Muscle layer of duodenum (tissue), 2 donors: ENCODE results near the gene IQSEC3.
"Not testable (repeated sequence)": the region's sequence is repeated elsewhere in the genome, so short reads cannot be mapped to it uniquely, and the experiment has no call there.

Experiments
- H3K27ac ChIP-seq: one replicate; pipeline ENCODE4 v1.7.0; 2013; ENCODE audit warnings: mild to moderate bottlenecking, low read length
- H3K27me3 ChIP-seq: one replicate; pipeline ENCODE4 v1.7.0; 2013; ENCODE audit warnings: low read depth, mild to moderate bottlenecking, control low read depth, low read length
- H3K36me3 ChIP-seq, 2 donors: one replicate each; pipeline ENCODE4 v1.7.0; 2013; ENCODE audit warnings: low read length in 2 of 2, control low read depth in 1 of 2, mild to moderate bottlenecking in 1 of 2; ENCODE audit not compliant: insufficient read depth in 2 of 2, control insufficient read depth in 1 of 2
- H3K4me1 ChIP-seq, 2 donors: one replicate each; pipeline ENCODE4 v1.7.0; 2013; ENCODE audit warnings: low read length in 2 of 2, mild to moderate bottlenecking in 2 of 2, control low read depth in 1 of 2, moderate library complexity in 1 of 2; ENCODE audit not compliant: insufficient read depth in 2 of 2, control insufficient read depth in 1 of 2
- H3K4me3 ChIP-seq, 2 donors: one replicate each; pipeline ENCODE4 v1.7.0; 2013; ENCODE audit warnings: low read length in 2 of 2, low read depth in 1 of 2, mild to moderate bottlenecking in 1 of 2
- H3K9me3 ChIP-seq, 2 donors: one replicate each; pipeline ENCODE4 v1.7.0; 2013; ENCODE audit warnings: low read length in 2 of 2, control low read depth in 1 of 2, mild to moderate bottlenecking in 1 of 2; ENCODE audit not compliant: control insufficient read depth in 1 of 2
- donor health status: healthy.

The IQSEC3 gene

DNA sequence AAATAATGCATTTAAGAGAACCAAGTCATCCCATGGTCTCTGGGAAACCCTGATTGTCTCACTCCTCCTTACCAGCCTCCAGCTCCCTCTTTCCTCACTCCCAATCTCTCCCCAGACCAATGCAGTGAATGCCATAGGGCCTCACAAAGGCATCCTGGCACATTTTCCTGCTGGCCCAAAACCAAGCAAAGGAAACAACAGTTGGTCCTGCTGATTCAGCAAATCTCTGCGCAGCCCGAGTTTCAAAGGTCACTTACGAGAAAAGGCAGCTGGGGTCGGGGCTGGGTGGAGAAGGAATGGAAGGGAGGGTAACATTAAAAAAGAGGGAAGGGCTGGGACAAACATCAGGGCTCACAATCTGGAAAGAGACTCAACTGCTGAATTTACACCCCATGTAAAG is 5.5 kb downstream of the IQSEC3 start:
- H3K4me3 ChIP-seq, H3K36me3 ChIP-seq, H3K27me3 ChIP-seq, H3K4me1 ChIP-seq, H3K27ac ChIP-seq, H3K9me3 ChIP-seq: not testable (repeated sequence)

DNA sequence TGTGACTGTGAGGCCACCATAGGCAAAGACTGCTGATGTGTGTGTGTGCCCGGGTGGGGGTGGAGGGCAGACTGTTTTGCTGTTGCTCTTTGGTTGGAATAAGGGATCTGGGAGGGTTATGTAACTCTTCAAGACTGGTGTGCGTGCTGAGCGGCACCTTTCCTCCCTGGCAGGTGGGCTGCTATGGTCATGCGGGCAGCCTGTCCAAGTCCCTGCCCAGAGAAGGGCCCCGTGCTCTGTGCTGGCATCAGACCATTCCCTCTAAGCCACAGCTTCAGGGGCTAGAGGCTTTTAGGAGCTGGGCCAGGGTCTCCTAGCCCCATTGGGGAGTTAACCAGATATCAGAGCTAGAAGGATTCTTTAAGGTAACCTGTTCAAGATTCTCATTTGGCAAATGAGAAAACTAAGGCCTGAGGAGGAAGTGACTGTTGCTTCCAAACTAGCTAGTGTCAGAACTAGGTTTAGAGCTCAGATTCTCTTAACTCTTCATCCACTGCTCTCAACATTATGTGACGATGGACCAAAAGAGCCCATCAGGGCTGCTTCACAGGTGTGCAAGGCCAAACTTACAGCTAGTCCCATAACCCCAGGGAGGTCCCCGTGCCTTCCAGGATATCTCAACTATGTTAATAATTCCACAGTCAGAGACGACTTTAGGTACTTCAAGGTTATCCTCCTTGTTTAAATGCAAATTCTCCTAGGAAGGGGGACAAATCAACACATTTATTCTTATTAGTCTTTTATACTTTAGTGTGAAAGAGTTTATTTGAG is 8.0 kb downstream of the IQSEC3 start:
- H3K27me3 ChIP-seq, result peaks cover 10% of the 10 kb centered on the region
- not testable (repeated sequence) for H3K36me3 ChIP-seq, H3K27ac ChIP-seq, H3K9me3 ChIP-seq, H3K4me1 ChIP-seq, H3K4me3 ChIP-seq

DNA sequence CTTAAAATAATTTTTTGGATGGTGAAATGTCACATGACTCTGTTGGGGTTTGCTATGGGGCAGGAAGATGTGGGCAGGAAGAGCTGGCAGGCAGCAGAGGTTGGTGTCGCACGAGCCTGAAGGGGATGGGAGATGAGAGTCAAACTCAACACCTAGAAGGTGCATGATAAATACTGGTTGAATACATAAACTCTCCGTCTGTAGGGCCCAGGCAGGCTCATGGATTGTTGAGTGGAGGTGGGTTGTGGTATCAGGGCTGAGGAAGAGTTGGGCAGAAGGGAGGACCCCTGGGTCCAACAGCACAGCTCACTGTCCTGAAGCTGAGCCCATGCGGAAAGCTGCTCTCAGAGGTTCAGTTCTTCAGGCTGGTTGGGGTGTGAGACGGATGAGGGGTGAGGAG is 9.0 kb downstream of the IQSEC3 start:
- H3K9me3 ChIP-seq, H3K36me3 ChIP-seq, H3K4me3 ChIP-seq, H3K27ac ChIP-seq, H3K4me1 ChIP-seq: not testable (repeated sequence)
- H3K27me3 ChIP-seq, result peaks cover 13% of the 10 kb centered on the region

DNA sequence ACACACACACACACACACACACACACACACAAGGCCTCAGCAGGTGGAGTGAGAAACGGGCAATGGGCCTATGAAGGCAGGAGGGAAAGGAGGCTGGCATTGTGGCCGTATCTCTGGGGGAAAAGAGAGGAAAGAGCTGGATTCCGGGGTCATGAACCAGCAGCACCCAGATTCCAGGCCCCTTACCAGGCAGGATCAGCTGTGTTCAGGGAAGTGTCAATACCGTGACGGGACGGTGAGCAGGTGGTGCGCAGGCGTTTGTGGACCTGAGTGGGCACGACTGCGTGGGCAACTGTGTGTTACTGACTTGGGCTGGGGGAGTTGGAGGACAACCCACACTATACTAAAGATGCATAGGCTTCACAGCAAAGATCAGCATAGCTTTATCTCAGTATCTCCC is 9.5 kb downstream of the IQSEC3 start:
- not testable (repeated sequence) for H3K4me3 ChIP-seq, H3K27ac ChIP-seq, H3K4me1 ChIP-seq, H3K9me3 ChIP-seq, H3K36me3 ChIP-seq
- H3K27me3 ChIP-seq, result peaks cover 18% of the 10 kb centered on the region

DNA sequence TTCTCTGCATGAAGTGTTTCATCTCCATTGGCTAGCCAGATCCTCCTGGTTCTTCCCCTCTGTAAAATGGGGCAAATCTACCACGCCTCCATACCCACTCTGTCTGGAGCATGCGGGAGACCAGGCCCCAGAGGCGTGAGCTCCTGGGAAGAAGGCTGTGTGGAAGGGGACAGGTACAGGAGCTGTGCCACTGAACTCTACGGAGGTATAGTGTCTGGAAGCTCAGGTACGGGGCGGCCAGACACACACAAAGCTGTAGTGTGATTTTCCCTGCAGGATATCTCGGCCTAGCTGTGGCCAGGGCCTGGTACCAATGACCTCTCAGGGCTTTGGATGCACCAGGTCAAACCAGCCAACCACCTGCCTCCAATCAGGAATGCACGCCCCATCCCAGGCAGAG is 10.0 kb downstream of the IQSEC3 start:
- H3K9me3 ChIP-seq, H3K27ac ChIP-seq: not testable (repeated sequence)
- peaks cover 22% of the 10 kb centered on the region for H3K27me3 ChIP-seq

DNA sequence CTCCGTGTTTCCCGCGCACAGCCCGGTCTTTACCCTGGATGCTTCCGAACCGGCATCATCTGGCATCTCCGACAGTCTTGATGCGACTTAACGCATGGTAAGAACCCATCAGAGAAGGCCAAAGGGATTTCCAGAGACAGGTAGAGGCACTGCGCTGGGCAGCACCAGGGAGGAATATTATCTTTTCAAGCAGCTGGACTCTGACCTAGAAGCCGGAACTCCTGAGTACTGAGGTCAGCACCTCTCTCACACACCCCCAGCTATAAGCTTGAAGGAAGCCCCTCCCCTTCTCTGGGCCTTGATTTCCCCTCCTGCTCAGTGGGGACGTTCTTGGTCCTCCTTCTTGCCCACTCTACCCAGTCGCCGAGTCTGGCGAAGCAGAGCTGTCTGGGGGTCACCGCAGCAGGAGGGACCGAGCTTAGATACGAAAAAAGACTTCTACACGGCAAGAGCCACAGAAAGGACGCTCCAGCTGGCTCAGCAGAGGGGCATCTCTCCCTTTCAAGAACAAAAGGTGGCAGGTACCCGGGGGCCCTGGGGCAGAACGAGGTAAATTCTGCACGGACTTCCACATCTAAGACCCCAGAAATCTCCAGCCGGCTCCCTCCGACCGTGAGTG is 10.6 kb downstream of the IQSEC3 start:
- H3K4me3 ChIP-seq, H3K27ac ChIP-seq, H3K4me1 ChIP-seq, H3K9me3 ChIP-seq, H3K36me3 ChIP-seq: not testable (repeated sequence)
- H3K27me3 ChIP-seq, result peaks cover 22% of the 10 kb centered on the region

More for the DNA sequence above, 10.0 kb downstream of the IQSEC3 start:
- H3K4me1 ChIP-seq, H3K36me3 ChIP-seq, H3K4me3 ChIP-seq: not testable (repeated sequence)

DNA sequence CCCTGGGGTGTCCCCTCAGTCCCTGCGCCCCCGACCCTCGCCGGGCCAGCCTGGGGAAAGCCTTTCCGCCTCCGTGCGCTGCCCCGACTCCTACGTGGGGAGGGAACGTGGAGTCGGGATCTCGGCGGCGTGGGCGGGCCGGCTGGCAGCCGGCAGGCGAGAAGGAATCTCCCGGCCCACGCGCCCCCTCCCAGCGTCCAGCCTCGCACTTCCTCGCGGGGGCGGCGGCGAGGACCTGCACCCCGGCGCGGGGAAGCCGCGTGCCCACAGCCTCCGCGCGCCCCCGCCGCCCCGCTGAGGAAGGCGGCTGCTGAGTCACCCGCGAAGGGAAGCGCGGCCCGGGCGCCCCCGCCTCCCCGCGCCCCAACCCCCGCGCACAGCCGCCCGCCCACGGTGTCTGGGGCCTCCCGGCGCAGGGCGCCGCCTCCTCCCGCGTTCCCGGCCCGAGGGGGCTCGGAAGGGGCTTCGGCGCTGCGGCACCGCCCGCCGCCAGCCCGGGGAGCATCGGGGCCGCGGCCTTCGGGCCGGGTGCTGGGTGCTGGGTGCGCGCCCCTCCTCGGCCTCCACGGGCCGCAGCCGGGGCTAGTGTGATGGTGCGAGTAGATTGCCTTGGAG is 11.3 kb downstream of the IQSEC3 start:
- H3K27me3 ChIP-seq, result peaks cover 22% of the 10 kb centered on the region
- H3K36me3 ChIP-seq, H3K4me3 ChIP-seq, H3K4me1 ChIP-seq, H3K9me3 ChIP-seq, H3K27ac ChIP-seq: not testable (repeated sequence)

DNA sequence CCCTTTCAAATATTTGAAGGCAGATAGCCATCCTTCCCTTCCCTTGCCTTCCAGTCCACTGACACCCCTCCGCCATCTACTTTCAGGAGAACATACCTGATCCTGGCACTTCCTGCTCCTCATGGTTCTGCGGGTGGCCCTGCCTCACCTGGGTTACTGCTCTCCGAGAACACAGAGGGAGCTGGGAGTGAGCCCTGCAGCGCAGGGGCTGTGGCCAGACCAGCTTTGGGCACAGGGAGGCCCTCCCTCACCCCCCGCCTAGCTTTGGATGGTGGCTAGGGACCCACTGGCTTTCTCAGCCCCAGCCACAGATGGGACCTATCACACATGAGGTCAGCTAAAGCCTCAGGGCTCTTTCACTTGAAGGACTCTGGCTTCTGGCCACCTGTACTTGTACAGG is 12.4 kb downstream of the IQSEC3 start:
- H3K4me1 ChIP-seq, result no peaks in the 10 kb centered on the region
- peaks cover 22% of the 10 kb centered on the region for H3K27me3 ChIP-seq
- no peak overlapping the region for H3K27ac ChIP-seq
- no peak overlapping the region for H3K4me3 ChIP-seq
- no peaks in the 10 kb centered on the region for H3K9me3 ChIP-seq
- no peaks in the 10 kb centered on the region for H3K36me3 ChIP-seq

DNA sequence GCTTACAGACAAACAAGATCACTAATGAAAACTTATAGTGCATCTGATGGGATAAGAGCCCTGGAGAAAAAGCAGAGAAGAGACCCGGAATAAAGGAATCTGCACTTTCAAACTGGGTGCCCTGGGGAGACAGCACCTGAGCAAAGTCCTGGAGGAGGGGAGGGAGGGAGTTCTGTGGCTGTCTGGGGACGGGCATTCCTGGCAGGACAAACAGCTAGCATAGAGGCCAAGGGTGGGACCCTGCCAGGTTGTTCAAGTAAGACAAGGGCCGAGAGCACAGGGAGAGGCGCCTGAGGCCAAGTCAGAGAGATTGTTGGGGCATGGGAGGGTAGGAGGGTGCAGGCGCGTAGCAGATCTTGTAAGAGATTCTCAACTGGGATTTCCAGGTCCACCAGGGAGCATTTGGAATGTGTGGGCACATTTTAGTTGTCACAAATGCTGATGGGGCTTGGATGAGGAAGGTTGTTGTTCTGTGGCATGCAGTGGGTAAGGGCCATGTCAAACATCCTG is 14.2 kb downstream of the IQSEC3 start:
- Histone ChIP-seq H3K36me3 (no peaks in the 10 kb centered on the region), H3K4me1 (no peaks in the 10 kb centered on the region), H3K27ac (no peak overlapping the region), H3K27me3 (peaks cover 22% of the 10 kb centered on the region), H3K4me3 (no peak overlapping the region), H3K9me3 (no peaks in the 10 kb centered on the region)

DNA sequence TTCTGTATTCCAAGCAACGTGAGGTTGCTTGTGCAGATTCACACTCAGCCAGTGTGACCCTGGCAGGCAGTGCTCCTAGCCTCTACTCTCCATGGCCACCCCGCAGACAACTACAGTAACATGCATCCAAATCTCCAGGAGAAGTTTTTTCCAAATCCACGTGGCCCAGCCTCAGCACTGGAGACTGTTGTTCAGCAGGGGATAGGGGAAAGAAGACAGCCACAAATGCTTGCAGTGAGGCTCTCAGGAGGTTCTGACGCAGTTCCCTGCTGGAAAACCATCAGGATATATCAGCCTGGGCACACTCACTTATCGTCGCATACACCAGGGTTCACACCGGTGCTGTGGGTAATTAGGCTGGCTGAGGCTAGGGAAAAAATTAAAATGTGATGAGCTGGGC is 16.2 kb downstream of the IQSEC3 start:
- Histone ChIP-seq H3K4me1 (no peaks in the 10 kb centered on the region), H3K36me3 (no peaks in the 10 kb centered on the region), H3K9me3 (no peaks in the 10 kb centered on the region), H3K27ac (no peak overlapping the region), H3K27me3 (peaks cover 22% of the 10 kb centered on the region), H3K4me3 (no peak overlapping the region)

DNA sequence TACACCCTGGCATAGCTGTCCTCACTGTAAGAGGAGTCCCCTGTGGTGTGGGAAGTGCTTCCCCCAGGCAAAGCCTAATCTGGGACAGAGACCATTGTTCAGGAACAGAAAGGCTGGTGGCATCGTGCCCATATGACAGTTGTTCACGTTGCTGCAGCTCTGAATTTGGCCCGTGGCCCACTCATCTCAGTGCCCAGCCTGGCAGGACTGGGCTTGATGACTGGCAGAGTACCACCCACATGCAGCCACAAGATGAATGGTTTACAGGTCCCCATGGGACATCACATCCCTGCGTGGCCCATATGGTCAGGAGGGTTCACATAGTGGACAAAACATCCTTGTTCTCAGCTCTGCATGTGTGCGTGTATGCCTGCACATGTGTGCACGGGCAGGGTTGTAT is 17.5 kb downstream of the IQSEC3 start:
- no peak overlapping the region for H3K4me3 ChIP-seq
- H3K4me1 ChIP-seq, result no peaks in the 10 kb centered on the region
- no peaks in the 10 kb centered on the region for H3K36me3 ChIP-seq
- H3K27ac ChIP-seq, result no peak overlapping the region
- peaks cover 15% of the 10 kb centered on the region for H3K27me3 ChIP-seq
- H3K9me3 ChIP-seq, result no peaks in the 10 kb centered on the region
